CD4-positive, CD25-positive, alpha-beta regulatory T cell (primary cell): ENCODE data around the gene BAZ1A. TPM values are rescaled to one million over a fixed set of nuclear protein-coding genes. Genes with fewer than 3 reads are reported as not detected.

Source experiments
- ATAC-seq, 2 donors: fragments of 150-1000 bp; cut with Tn5 transposase; one replicate each; pipeline ENCODE4 v1.10.0; 2021; ENCODE audit warnings: low read depth in 2 of 2, moderate number of reproducible peaks in 2 of 2, moderate library complexity in 1 of 2
- DNase-seq, 3 donors: peaks; one replicate each; pipeline versions ENCODE4 v3.0.0 to v3.0.0-alpha.2; 2012 to 2022; ENCODE audit warnings: mixed read lengths in 1 of 3
- H3K27ac ChIP-seq: one replicate; pipeline ENCODE4 v1.7.0; 2013; ENCODE audit warnings: mild to moderate bottlenecking, low read length; ENCODE audit not compliant: insufficient read depth, poor library complexity, severe bottlenecking
- H3K27me3 ChIP-seq: one replicate; pipeline ENCODE4 v1.7.0; 2013; ENCODE audit warnings: low read length; ENCODE audit not compliant: control insufficient read depth, insufficient read depth
- H3K36me3 ChIP-seq: one replicate; pipeline ENCODE4 v1.7.0; 2013; ENCODE audit warnings: mild to moderate bottlenecking, low read length, moderate library complexity; ENCODE audit not compliant: control insufficient read depth, insufficient read depth
- H3K4me1 ChIP-seq: 2 replicates; pipeline ENCODE4 v1.7.0; 2013; ENCODE audit warnings: mild to moderate bottlenecking, low read length; ENCODE audit not compliant: insufficient read depth, control insufficient read depth, poor library complexity, severe bottlenecking
- H3K4me3 ChIP-seq: one replicate; pipeline ENCODE4 v1.7.0; 2013; ENCODE audit warnings: low read depth, mild to moderate bottlenecking, low read length, moderate library complexity
- H3K9me3 ChIP-seq, 2 experiments: 1 replicate in 1 of 2; 2 replicates in 1 of 2; pipeline ENCODE4 v1.7.0; 2013; ENCODE audit warnings: low read length in 2 of 2, mild to moderate bottlenecking in 1 of 2, moderate library complexity in 1 of 2; ENCODE audit not compliant: control insufficient read depth in 2 of 2
- H3K27ac Mint-ChIP-seq, 3 donors: one replicate each; pipeline ENCODE4 v1.8.0; 2020 to 2022; ENCODE audit warnings: mild to moderate bottlenecking in 3 of 3, mixed read lengths in 3 of 3, moderate library complexity in 2 of 3
- H3K27me3 Mint-ChIP-seq: one replicate; pipeline ENCODE4 v1.8.0; 2022; ENCODE audit warnings: mild to moderate bottlenecking, mixed read lengths
- H3K36me3 Mint-ChIP-seq: one replicate; pipeline ENCODE4 v1.8.0; 2020; ENCODE audit warnings: mixed read lengths
- H3K4me1 Mint-ChIP-seq, 4 donors: one replicate each; pipeline ENCODE4 v1.8.0; 2020 to 2022; ENCODE audit warnings: mixed read lengths in 4 of 4, mild to moderate bottlenecking in 1 of 4
- H3K4me3 Mint-ChIP-seq, 4 donors: one replicate each; pipeline ENCODE4 v1.8.0; 2020 to 2022; ENCODE audit warnings: mild to moderate bottlenecking in 4 of 4, mixed read lengths in 4 of 4, moderate library complexity in 3 of 4
- H3K9me3 Mint-ChIP-seq, 7 donors: one replicate each; pipeline ENCODE4 v1.8.0; 2020 to 2022; ENCODE audit warnings: mixed read lengths in 7 of 7, mild to moderate bottlenecking in 3 of 7, moderate library complexity in 2 of 7
- polyA plus RNA-seq, 4 donors: library from polyadenylated mRNA; unstranded; fragments of 300-500 nt; fragmentation: Illumina TruSeq; gene quantifications; one replicate each; pipeline ENCODE4 v1.2.3, GENCODE V29; 2021
- total RNA-seq: library from RNA; stranded (reverse); gene quantifications from one replicate; pipeline ENCODE4 v1.2.3, GENCODE V29; 2022

The BAZ1A gene
- total RNA-seq: 55.1 TPM
- 10 to 100 TPM in 2 of 4 donors, 1 to 10 TPM in 2; 9.4 to 12.1 (median 10.1) TPM for polyA plus RNA-seq

GRCh38 chr14:34875031-34875922 lies at the start of gene BAZ1A:
Gene BAZ1A, minus strand, starts transcription at chr14:34875360. Its CDS starts 756 bp downstream, at chr14:34874604.
- peaks cover 4% of the 10 kb centered on the region for H3K36me3 Mint-ChIP-seq
- no peaks in the 10 kb centered on the region for H3K9me3 ChIP-seq
- peaks cover 15 to 47% (median 28%) of the 10 kb centered on the region in 4 donors for H3K4me1 Mint-ChIP-seq
- ATAC-seq (peak; percentile 11 to 23), DNase-seq (peak; percentile 35 to 78 (median 44))
- H3K4me1 ChIP-seq: peaks cover 35% of the 10 kb centered on the region
- H3K27ac Mint-ChIP-seq: peak within 1 kb of the TSS; percentile 97 to 100 (median 99)
- no peaks in the 10 kb centered on the region for H3K27me3 Mint-ChIP-seq
- peak within 1 kb of the TSS; percentile 95 to 100 (median 100) for H3K4me3 Mint-ChIP-seq
- no peaks in the 10 kb centered on the region for H3K9me3 Mint-ChIP-seq
- H3K27me3 ChIP-seq: no peaks in the 10 kb centered on the region
- H3K36me3 ChIP-seq: peaks cover 6% of the 10 kb centered on the region
- H3K4me3 ChIP-seq: peak within 1 kb of the TSS; percentile 93
- H3K27ac ChIP-seq: peak within 1 kb of the TSS; percentile 100

- Mint-ChIP-seq H3K4me1 (no peaks in the 10 kb centered on the region), H3K27me3 (peaks cover 4% of the 10 kb centered on the region), H3K36me3 (peaks cover 9% of the 10 kb centered on the region), H3K4me3 (no peak overlapping the region), H3K9me3 (no peaks in the 10 kb centered on the region), H3K27ac (no peak overlapping the region)
- Histone ChIP-seq H3K36me3 (no peaks in the 10 kb centered on the region), H3K27me3 (no peaks in the 10 kb centered on the region), H3K9me3 (no peaks in the 10 kb centered on the region), H3K27ac (no peak overlapping the region), H3K4me1 (no peaks in the 10 kb centered on the region), H3K4me3 (no peak overlapping the region)
- no peak for ATAC-seq
- DNase-seq: no peak
Measured at GRCh38 chr14:34920339-34920738, 45.2 kb upstream of the BAZ1A start.

GRCh38 chr14:34913619-34914018 lies 38.5 kb upstream of the BAZ1A start:
- Mint-ChIP-seq H3K4me1 (peaks cover 0 to 5% (median 2%) of the 10 kb centered on the region in 4 donors), H3K4me3 (no peak overlapping the region), H3K9me3 (no peaks in the 10 kb centered on the region), H3K36me3 (no peaks in the 10 kb centered on the region), H3K27me3 (no peaks in the 10 kb centered on the region), H3K27ac (no peak overlapping the region)
- H3K4me3 ChIP-seq: no peak overlapping the region
- no peak overlapping the region for H3K27ac ChIP-seq
- no peak for DNase-seq
- H3K36me3 ChIP-seq: no peaks in the 10 kb centered on the region
- no peaks in the 10 kb centered on the region for H3K4me1 ChIP-seq
- H3K9me3 ChIP-seq: no peaks in the 10 kb centered on the region
- ATAC-seq: no peak
- H3K27me3 ChIP-seq: no peaks in the 10 kb centered on the region

GRCh38 chr14:34912966-34913365 lies 37.8 kb upstream of the BAZ1A start:
- DNase-seq (no peak), ATAC-seq (no peak)
- Histone ChIP-seq H3K4me1 (no peaks in the 10 kb centered on the region), H3K36me3 (no peaks in the 10 kb centered on the region), H3K4me3 (no peak overlapping the region), H3K9me3 (no peaks in the 10 kb centered on the region), H3K27me3 (no peaks in the 10 kb centered on the region), H3K27ac (no peak overlapping the region)
- Mint-ChIP-seq H3K27me3 (no peaks in the 10 kb centered on the region), H3K36me3 (no peaks in the 10 kb centered on the region), H3K9me3 (no peaks in the 10 kb centered on the region), H3K27ac (peak overlapping the region in 1 of 3 donors; percentile 15), H3K4me1 (peaks cover 0 to 5% (median 2%) of the 10 kb centered on the region in 4 donors), H3K4me3 (no peak overlapping the region)

- Mint-ChIP-seq H3K27me3 (no peaks in the 10 kb centered on the region), H3K9me3 (no peaks in the 10 kb centered on the region), H3K4me1 (peaks cover 0 to 5% (median 2%) of the 10 kb centered on the region in 4 donors), H3K4me3 (no peak overlapping the region), H3K27ac (peak overlapping the region in 2 of 3 donors; percentile 3 to 15), H3K36me3 (no peaks in the 10 kb centered on the region)
- H3K9me3 ChIP-seq: no peaks in the 10 kb centered on the region
- no peaks in the 10 kb centered on the region for H3K4me1 ChIP-seq
- no peak for DNase-seq
- no peak overlapping the region for H3K4me3 ChIP-seq
- ATAC-seq: no peak
- no peaks in the 10 kb centered on the region for H3K27me3 ChIP-seq
- H3K27ac ChIP-seq: no peak overlapping the region
- no peaks in the 10 kb centered on the region for H3K36me3 ChIP-seq
Measured at GRCh38 chr14:34912182-34912581, 37.0 kb upstream of the BAZ1A start.

- Mint-ChIP-seq H3K27me3 (no peaks in the 10 kb centered on the region), H3K4me3 (no peak overlapping the region), H3K27ac (peak overlapping the region; percentile 15 to 50 (median 20)), H3K36me3 (no peaks in the 10 kb centered on the region), H3K4me1 (peaks cover 0 to 5% (median 2%) of the 10 kb centered on the region in 4 donors), H3K9me3 (no peaks in the 10 kb centered on the region)
- ATAC-seq: no peak
- H3K36me3 ChIP-seq: no peaks in the 10 kb centered on the region
- no peak overlapping the region for H3K27ac ChIP-seq
- H3K27me3 ChIP-seq: no peaks in the 10 kb centered on the region
- H3K4me1 ChIP-seq: no peaks in the 10 kb centered on the region
- H3K9me3 ChIP-seq: no peaks in the 10 kb centered on the region
- no peak for DNase-seq
- H3K4me3 ChIP-seq: no peak overlapping the region
Measured at GRCh38 chr14:34911209-34912150, 36.3 kb upstream of the BAZ1A start.

- Histone ChIP-seq H3K4me3 (no peak overlapping the region), H3K27me3 (no peaks in the 10 kb centered on the region), H3K36me3 (no peaks in the 10 kb centered on the region), H3K27ac (no peak overlapping the region), H3K4me1 (no peaks in the 10 kb centered on the region), H3K9me3 (no peaks in the 10 kb centered on the region)
- Mint-ChIP-seq H3K36me3 (peaks cover 4% of the 10 kb centered on the region), H3K4me3 (no peak overlapping the region), H3K27me3 (no peaks in the 10 kb centered on the region), H3K27ac (peak overlapping the region in 2 of 3 donors; percentile 39 to 59), H3K4me1 (no peaks in the 10 kb centered on the region), H3K9me3 (peaks cover 0 to 1% (median 0%) of the 10 kb centered on the region in 7 donors)
- DNase-seq: no peak
- no peak for ATAC-seq
Measured at GRCh38 chr14:34906287-34906686, 31.1 kb upstream of the BAZ1A start.
